ENCODE results near the gene LRCH1.

GRCh38 chr13:46609726-46610125 is 56.8 kb downstream of the LRCH1 start:
- TF ChIP-seq POLR2A (IDR thresholded peaks at IDR 0.05) (no peak), CTCF (IDR thresholded peaks at IDR 0.05) (no peak)

Data from lower leg skin (tissue), 3 donors.